Measurements from ENCODE around the gene REC114.
"Not testable (repeated sequence)": the region's sequence is repeated elsewhere in the genome, so short reads cannot be mapped to it uniquely, and the experiment has no call there.

REC114 gene

DNA sequence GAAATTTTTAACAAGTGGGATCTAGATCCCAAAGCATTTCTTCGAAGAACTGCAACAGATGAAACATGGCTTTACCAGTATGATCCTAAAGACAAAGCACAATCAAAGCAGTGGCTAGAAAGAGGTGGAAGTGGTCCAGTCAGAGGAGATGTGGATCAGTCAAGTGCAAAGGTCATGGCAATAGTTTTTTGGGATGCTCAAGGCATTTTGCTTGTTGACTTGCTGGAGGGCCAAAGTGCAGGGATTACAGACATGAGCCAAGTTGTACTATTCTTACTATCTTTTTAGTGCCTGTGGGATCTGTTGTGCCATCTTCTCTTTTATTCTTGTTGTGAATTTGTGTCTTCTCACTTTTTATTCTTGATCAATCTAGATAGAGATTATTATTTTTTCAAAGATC is 82.0 kb downstream of the REC114 start:
- no peak for DNase-seq (ENCODE audit: low read depth in 4 of 4, low spot score in 1 of 4)

DNA sequence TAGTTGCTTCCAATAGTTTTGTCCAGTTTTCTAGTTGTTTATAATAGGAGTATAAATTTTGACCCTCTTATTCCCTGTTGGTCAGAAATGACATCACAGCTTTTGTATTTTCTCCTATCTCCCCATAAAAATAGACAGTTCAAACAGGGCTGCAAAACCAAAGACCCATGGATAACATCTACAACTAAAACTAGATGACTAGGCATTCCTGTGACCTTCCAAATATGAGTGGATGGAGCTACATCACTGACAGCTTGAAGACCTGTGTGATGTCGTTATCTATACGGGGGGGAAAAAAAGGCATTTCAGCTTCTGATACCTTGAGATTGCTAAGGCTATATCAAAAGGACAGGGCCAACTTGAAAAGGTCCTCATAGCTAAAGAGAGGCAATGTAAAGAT is 84.6 kb downstream of the REC114 start:
- DNase-seq (ENCODE audit: low read depth in 4 of 4, low spot score in 1 of 4) = no peak

DNA sequence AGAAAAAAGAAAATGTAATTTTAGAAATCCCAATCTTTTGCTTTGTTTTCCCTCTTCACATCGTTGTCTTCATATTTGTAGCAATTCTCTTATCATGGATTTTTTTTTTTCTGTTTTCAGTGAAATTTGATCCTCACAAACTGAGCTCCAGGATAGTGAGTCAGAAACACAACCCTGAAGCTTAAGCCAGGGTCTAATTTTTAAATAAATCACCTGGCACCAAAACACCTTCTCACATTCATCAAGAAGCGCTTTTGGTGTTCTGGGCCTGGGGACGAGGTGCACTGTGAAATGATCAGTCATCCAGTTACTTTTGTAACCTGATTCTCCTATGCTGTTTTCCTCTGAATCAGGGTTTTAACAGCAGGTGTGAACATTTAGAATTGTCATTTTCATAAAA is 87.7 kb downstream of the REC114 start:
- DNase-seq (ENCODE audit: low read depth in 4 of 4, low spot score in 1 of 4) = no peak

DNA sequence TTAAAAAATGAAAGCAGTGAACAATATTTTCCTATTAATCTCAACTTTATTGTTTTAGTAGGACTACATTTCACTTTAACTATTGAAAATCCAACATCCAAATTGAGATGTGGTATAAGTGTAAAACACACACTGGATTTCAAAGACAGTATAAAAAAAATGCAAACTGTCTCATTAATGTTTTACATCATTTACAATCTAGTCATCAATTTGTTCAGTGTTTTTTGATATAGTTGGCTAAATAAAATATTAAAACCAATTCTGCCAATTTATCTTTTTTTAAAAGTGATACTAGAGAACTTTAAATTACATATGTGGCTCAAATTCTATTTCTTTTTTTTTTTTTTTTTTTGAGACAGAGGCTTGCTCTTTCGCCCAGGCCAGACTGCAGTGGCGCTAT is 95.2 kb downstream of the REC114 start:
- no peak for DNase-seq (ENCODE audit: low read depth in 4 of 4, low spot score in 1 of 4)

DNA sequence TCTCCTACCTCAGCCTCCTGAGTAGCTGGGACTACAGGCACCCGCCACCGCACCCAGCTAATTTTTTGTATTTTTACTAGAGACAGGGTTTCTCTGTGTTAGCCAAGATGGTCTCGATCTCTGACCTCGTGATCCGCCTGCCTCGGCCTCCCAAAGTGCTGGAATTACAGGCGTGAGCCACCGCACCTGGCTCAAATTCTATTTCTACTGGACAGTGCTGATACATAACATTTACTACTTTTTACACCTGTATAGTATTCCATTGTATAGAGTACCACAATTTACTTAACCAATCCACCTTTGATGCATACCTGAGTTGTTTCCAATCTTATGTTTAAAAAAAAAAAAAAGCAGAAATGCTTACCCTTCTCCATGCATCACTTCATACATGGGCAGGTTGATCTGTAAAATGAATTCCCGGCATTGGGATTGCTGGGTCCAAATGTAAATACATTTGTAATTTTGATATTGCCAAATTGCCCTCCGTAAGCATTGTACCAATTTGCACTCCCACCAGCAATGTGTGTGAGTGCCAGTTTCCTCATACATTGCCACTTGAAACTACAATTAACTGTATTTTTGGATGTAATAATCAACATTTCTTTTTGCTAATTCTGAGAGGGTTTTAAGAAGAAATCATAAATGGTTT is 95.7 kb downstream of the REC114 start:
- no peak for DNase-seq (ENCODE audit: low read depth in 4 of 4, low spot score in 1 of 4)

DNA sequence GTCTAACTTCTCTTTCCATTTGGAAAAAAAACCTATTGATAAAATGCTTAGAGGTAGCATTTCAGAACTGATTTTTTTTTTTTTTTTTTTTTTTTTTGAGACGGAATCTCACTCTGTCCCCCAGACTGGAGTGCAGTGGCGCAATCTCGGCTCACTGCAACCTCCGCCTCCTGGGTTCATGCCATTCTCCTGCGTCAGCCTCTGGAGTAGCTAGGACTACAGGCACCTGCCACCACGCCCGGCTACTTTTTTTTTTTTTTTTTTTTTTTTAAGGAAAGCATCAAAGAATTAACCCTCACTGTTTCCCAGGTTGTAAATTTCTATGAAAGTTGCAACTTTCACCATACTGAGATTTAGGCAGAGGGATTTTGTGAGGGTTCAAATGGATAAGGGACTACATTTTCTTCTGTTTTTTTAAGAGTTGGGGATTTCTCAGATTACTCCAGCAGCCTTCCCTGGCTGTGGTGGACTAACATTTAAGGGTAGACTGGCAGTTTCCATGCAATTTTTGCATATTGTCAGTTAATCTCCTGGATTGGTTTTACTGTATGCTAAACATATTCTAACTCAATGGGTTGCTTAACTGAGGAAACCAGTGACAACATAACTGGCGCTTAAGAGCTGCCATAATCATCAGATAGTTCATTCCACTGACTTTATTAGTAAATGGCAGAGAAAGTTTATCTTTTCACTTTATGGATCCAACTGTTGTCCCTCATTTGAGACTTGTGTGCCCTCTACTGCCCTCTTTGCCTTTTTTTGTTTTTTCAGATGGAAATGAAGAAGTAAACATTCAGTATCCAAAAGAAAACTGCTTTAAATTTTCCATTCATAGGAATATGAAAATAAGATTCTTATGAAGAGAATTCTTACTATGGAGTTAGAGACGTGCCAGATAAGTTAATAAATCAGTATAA is 96.5 kb downstream of the REC114 start:
- DNase-seq (ENCODE audit: low read depth in 4 of 4, low spot score in 1 of 4) = no peak

DNA sequence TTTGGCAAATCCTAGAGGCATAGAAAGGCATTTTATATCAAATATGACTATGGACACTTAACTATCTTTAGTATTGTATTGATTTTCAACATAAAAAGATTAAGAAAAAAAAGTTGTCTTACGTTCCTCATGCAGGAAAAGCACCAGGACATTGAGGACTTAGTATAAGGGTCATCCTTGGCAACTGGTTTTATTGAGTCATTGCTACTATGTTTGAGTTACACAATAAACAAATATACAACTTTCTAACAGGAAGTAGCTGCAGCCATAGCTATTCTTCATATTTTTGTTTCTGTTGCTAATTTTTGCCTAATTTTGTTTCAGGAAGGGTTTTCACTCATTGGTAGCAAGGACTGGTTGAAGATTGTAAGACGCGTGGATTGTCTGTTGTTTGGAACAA is 97.2 kb downstream of the REC114 start:
- DNase-seq (ENCODE audit: low read depth in 4 of 4, low spot score in 1 of 4) = no peak

DNA sequence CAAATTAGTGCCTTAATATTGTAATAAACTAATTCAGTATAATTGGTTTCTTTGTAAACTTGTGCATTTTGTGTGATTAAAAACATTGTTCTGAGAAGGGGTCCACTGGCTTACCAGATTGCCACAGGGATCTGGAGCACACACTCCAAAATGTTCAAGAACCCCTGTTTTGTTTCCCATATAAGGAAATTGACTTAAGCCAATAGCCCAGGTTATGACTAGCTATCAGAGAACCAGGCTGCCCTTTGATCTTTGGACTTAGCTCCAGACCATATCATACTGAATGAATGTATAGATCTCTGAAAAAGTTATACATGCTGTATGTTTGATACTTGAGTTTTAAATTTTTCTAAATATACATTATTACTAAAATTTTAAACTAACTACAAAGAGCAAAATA is 98.5 kb downstream of the REC114 start:
- DNase-seq (ENCODE audit: low read depth in 4 of 4, low spot score in 1 of 4) = no peak

DNA sequence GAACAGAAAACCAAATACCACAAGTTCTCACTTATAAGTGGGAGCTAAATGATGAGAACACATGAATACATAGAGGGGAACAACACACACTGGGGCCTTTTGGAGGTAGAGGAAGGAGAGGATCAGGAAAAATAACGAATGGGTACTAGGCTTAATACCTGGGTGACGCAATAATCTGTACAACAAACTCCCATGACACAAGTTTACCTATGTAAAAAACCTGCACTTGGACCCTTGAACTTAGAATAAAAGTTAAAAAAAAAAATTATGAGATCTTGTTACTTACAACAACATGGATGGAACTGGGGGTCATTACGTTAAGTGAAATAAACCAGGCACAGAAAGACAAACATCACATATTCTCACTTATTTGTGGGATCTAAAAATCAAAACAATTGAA is 106.0 kb downstream of the REC114 start:
- DNase-seq (ENCODE audit: low read depth in 4 of 4, low spot score in 1 of 4) = not testable (repeated sequence)

DNA sequence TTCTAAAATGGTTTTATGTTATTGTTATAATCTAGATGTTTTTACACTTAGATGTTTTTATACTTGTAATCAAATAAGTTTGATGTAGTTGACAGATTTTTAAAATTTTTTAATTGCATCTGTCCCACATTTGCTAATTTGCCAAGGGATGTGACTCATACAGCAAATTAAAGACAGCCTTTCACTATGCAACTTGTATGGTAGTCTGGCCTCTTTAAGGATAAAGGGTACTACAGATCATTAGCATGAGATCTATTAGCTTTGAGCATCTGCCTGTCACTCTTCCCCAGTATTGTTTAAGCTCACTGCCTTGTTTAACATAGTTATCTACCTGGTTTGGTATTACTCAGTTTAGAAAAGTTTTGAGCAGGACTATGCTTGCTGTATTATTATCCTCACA is 107.2 kb downstream of the REC114 start:
- no peak for DNase-seq (ENCODE audit: low read depth in 4 of 4, low spot score in 1 of 4)

DNA sequence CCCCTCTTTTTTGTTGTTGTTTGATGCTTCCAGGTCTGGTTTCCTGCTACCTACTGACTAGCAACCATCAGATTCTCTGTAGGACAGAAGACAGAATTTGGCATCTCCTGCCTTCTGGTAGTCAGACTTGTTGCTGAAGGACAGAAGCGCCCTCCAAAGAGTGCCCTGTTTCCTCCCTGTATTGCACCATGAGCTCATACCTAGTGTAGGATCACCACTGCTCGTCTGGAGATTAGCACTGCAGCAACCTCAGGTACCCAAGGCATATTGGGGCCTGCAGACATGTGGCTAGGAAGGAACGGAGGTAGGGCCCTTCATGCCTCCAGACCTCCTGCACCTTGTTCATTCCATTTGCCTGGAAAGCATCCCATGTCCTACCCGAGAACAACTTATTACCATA is 112.1 kb downstream of the REC114 start:
- DNase-seq (ENCODE audit: low read depth in 4 of 4, low spot score in 1 of 4) = no peak

DNA sequence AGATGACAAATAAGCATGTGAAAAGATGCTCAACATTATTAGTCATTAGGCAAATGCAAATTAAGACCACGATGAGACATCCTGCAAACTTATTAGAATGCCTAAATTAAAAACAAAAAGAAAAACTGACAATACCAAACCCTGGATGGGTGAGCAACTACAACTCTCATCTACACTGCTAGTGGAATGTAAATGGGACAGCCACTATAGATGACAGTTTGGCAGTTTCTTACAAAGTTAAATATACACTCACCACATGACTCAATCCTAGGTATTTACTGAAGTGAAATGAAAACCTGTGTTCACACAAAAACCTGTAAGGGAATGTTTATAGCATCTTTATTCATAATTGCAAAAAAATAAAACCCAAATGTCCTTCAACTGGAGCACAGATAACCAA is 115.6 kb downstream of the REC114 start:
- no peak for DNase-seq (ENCODE audit: low read depth in 4 of 4, low spot score in 1 of 4)

DNA sequence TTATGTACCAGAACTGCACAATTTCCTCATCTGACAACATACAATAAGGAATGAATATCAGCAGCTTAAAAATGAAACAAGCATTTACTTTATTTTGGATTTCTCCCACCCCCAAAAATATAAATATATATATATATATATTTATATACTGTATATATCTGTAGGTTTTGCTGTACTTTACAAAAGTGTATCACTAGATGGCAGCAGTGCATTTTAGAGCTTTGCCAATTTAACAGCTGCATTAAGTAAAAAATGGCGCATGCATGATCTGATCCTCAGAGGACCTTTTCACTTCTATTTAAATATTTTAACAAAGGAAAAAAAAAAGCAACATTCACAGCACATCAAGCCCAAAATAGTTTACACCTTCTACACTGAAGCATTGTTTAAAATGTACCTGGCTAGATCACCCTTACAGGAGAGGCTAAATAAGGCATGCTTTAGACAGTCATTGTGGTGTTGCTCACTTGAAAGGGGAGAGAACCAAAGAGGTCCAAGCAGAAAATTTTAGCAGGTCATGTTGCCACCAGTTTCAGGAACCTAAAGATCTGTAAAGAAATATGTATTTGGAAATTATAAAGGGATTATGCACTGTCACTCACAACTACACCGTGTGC is 117.6 kb downstream of the REC114 start:
- no peak for DNase-seq (ENCODE audit: low read depth in 4 of 4, low spot score in 1 of 4)

DNA sequence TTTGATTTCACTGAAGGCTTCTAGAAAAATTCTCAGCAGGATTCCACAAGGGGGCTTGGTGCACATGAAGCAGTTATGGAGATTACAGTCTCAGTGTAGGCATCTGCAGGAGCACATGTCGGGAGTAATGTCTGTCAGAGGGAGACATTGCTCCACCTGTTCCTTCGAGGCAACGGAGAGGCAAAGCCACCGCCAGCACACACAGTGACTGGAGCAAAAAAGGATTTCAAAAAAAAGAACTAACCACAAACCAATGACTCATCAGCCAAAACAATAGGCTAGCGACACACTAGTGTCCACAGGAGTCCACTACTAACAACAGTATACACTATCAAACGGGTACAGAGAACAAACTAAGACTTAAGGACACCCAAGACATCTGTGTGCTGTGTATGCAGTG is 121.3 kb downstream of the REC114 start:
- no peak for DNase-seq (ENCODE audit: low read depth in 4 of 4, low spot score in 1 of 4)

DNA sequence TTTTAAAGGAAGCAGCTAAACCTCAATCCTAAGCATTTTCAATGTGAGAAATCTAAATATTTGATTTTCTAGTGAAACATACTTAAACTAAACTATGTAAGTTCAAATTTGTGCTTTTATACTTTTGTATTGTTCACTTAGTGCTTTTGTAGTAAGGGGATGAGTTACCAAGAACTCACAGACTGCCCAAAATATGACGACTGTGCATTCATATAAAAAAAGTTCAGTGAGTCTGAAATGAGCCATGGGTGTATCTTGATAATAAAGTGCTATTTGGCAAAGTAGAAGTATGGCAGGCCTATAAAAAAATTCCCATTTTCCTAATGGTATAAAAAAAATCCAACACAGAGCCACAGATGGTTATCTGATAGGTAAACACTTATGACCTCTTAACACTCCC is 124.1 kb downstream of the REC114 start:
- DNase-seq (ENCODE audit: low read depth in 4 of 4, low spot score in 1 of 4) = no peak

DNA sequence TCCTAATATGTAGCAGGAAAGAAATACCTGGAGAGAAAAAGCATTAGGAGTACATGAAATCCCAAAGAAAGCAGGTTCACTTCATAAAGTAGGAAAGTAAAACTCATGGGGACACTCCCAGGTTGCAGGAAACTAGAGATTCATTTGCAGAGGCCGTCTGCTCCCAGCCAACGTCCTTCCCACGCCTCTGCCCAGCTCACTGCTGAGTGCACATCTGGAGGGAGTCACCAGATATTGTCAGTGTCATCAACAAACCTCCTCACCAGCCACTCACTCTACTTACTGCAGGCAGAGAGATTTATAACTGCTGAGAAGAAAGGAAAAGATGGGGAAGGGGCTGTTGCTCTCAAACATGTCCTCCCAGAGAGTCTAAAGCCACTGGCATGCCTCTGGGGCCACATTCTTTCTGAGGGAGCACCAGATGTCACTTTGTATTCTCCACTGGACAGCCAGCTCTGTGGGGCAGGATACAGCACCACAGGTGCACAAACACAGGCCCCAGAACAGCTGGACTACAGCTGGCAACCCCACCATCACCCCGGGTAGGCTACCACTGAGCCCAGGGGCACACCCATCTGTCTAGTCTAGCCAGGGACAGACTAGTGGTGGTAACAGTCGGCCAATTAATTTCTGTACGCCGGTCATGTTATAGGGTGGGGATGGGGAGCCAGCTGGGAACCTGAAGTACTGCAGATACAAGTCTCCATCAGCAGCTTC is 125.8 kb downstream of the REC114 start:
- no peak for DNase-seq (ENCODE audit: low read depth in 4 of 4, low spot score in 1 of 4)

DNA sequence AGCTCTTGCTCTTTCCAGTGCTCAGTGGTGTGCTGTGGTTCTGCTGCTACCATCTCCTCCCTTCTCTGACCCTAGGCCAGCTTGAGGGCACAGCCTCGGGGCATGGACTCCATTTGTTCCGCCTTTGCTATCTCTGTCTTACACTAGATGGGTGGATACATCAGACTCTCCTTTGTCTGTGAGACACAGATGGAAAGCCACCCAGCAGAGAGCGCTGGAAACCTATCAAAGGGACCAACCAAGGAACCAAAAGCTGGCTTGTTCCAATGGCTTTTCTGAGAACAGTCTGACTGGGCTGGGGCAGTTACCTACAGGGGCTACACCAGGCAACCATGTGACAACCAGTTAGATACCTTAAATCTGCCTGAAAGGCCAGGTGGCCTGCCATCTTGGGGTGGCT is 126.4 kb downstream of the REC114 start:
- no peak for DNase-seq (ENCODE audit: low read depth in 4 of 4, low spot score in 1 of 4)

DNA sequence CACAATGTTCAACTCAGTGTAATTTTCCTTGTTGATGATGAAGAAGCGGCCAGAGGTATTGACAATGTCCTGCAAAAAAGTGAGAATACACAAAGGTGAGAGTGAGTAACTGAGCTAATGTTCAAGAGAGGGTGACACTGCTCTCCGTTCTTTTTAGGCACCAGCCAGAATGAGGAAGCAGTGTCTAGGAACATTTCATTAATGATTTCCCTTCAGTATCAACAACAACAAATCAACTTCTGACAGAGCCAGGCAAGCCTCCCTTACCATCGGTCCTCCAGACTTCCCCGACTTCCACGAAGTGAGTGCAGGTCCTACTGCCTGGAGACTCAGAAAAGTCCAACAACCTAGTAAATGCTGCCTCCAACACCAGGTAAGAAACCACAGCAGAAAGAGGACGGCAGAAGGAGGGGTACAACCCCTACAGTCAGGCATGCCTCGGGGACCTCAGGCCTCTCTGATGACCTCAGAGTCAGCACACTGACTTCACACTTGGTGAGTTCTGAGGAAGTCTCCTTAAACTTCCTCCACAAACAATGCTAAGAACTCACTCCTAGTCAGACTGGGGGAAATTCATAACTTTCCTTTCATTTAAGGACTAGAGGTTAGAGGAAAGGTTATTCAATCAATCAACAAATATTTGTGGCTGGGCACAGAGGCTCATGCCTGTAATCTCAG is 127.5 kb downstream of the REC114 start:
- no peak for DNase-seq (ENCODE audit: low read depth in 4 of 4, low spot score in 1 of 4)

DNA sequence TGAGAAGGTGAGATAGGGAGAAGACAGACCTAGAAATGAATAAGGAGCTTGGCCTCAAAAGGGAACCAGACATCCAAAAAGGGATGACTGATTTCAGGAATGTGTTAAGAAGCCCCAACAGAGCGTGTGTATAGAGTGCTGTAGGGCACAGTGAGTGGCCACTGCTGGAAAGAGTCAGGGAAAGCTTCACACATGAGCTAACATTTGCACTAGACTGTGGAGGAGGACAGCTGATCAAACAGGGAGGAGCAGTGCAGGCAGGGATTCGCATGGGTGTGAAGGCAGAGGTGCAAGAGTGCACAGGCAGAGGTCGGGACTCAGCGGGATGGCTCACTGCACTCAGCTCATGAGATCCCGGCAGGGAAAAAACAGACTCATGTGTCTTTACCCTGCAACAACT is 128.4 kb downstream of the REC114 start:
- DNase-seq (ENCODE audit: low read depth in 4 of 4, low spot score in 1 of 4) = no peak

DNA sequence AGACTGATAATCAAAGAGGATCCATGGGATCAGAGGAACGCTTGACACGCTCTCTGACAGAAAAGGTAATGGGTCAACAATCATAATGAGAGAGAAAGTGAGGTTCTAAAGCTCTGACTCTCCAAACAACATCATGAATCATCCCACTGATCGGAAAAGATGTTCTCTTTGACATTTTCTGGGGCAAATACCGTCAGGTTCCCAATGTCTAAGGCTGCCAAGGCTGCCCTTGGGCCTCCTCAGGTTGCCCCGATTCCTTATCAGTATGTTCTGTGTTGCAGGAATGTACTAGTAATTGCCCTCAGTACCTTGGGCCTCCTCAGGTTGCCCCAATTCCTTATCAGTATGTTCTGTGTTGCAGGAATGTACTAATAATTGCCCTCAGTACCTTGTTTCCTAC is 129.3 kb downstream of the REC114 start:
- no peak for DNase-seq (ENCODE audit: low read depth in 4 of 4, low spot score in 1 of 4)

DNA sequence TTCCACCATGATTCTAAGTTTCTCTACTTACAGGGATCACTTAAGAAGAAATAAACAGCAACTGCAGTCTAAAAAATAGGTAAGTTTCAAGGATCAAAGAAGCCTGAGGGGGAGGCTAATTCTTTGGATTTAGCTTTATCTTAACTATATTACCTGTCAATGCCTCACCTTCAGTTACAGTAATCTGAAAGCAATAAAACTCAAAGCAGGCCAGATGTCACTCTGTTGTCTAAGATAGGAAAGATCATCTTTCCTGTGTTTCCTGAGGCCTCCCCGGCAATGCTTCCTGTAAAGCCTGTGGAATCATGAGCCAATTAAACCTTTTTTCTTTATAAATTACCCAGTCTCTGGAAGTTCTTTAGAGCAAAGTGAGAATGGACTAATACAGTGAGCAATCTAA is 130.1 kb downstream of the REC114 start:
- no peak for DNase-seq (ENCODE audit: low read depth in 4 of 4, low spot score in 1 of 4)
